Metanephros (tissue), 2 donors: ENCODE results near the gene TRMT61B. TPM values are rescaled to one million over a fixed set of nuclear protein-coding genes. Genes with fewer than 3 reads are reported as not detected.
A peak's percentile ranks its signal among the peaks of the same experiment; 100 is the strongest.

Experiments used
- small RNA-seq: library from RNA; depleted of rRNA; stranded (forward); fragments of <200 nt; gene quantifications from one replicate; pipeline ENCODE3, GENCODE V24; 2014; ENCODE audit warnings: low replicate concordance
- total RNA-seq: library from RNA; depleted of rRNA; stranded (reverse); fragments of >200 nt; gene quantifications from one replicate; pipeline ENCODE4 v1.2.3, GENCODE V29; 2014

Gene TRMT61B
- 25.0 TPM for total RNA-seq

GRCh38 chr2:28870146-28870891 is at the start of gene TRMT61B:
TSS of gene TRMT61B (minus strand) at chr2:28870309. CDS start at chr2:28870277, 32 bp downstream.

DNA sequence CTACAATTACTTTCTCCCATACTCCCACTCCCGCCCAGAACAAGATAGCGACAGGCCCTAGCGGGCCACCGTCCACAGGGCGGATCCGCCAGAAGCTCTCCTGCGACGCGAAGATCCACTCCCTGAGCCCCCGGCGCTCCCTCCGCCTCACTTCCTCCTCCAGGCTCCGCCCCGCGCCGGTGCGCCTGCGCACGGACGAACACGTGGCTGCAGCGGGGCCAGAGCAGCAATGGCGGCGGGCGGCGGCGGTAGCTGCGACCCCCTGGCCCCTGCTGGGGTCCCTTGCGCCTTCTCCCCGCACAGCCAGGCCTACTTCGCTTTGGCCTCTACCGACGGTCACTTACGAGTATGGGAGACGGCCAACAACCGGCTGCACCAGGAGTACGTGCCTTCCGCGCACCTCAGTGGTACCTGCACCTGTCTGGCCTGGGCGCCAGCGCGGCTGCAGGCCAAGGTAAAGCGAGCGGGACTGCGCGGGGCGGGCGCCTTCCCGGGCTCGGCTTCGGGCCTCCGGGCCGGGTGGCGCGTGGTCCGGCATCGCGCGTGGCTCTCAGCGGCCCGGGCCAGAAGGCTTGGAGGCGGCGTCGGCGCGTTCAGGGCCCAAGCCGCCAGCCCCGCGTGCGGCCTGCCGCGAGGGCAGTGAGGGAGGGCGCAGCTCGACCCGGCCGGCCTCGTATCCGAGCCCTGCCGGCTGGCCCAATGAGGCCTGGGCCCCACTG is 24.5 kb upstream of the TRMT61B start, which contains the start of gene WDR43:
TSS of gene WDR43 (plus strand) at position 198 of the 719 bp plus-strand sequence. CDS start at position 230, 32 bp downstream.

GRCh38 chr2:28810384-28811285 is 59.5 kb downstream of the TRMT61B start, which contains the start of gene SPDYA:
TSS of gene SPDYA (plus strand) at chr2:28810834. CDS start at chr2:28816015, 5,181 bp downstream.

Small RNA genes within 50 kb of the gene (small RNA-seq; reads per million reads assigned to genes)
- 533 reads per million, percentile 99 among the genes with 10 or more reads in this experiment for gene SNORD92

Other genes starting within 250 kb of the TRMT61B start
- gene PPP1CB, start 118.5 kb downstream of the TRMT61B start, total RNA-seq = 180 TPM
- 2.3 TPM for gene SPDYA, start 59.5 kb downstream of the TRMT61B start, total RNA-seq
- 39.8 TPM for gene WDR43, start 24.4 kb upstream of the TRMT61B start, total RNA-seq
- gene TOGARAM2, start 111.0 kb upstream of the TRMT61B start, total RNA-seq = 0.53 TPM
- gene PCARE, start 204.2 kb upstream of the TRMT61B start, total RNA-seq = 0.18 TPM
- 24.2 TPM for gene CLIP4, start 245.1 kb upstream of the TRMT61B start, total RNA-seq